Activated B cell treated with CpG ODN at 0.5 μM for 24 hours (primary cell): ENCODE measurements around the gene ZNF329. TPM values are rescaled to one million over a fixed set of nuclear protein-coding genes. Genes with fewer than 3 reads are reported as not detected.
A peak's percentile ranks its signal among the peaks of the same experiment; 100 is the strongest.
"Not testable (repeated sequence)": the region's sequence is repeated elsewhere in the genome, so short reads cannot be mapped to it uniquely, and the experiment has no call there.

Source experiments
- ATAC-seq: fragments of 200-7000 bp; cut with Tn5 transposase; one replicate; pipeline ENCODE4 v1.10.0; 2021; ENCODE audit warnings: low read depth, mild to moderate bottlenecking, moderate library complexity
- CTCF ChIA-PET: fragments of 350-600 bp; sonication (Branson Sonifier 250); formaldehyde crosslinking; loops from one replicate; lab custom pipeline; 2021; ENCODE audit warnings: antibody characterized with exemption; lab: Charles Lee
- POLR2A ChIA-PET: fragments of 350-600 bp; sonication (Branson Sonifier 250); formaldehyde crosslinking; loops from one replicate; lab custom pipeline; 2021; ENCODE audit warnings: antibody characterized with exemption; lab: Charles Lee
- DNase-seq: peaks from one replicate; pipeline ENCODE4 v3.0.0; 2022
- H3K27ac Mint-ChIP-seq: one replicate; pipeline ENCODE4 v1.8.0; 2020; ENCODE audit warnings: mixed read lengths
- H3K27me3 Mint-ChIP-seq: one replicate; pipeline ENCODE4 v1.8.0; 2021; ENCODE audit warnings: mixed read lengths
- H3K36me3 Mint-ChIP-seq: one replicate; pipeline ENCODE4 v1.8.0; 2021; ENCODE audit warnings: low read depth, mixed read lengths
- H3K4me1 Mint-ChIP-seq: one replicate; pipeline ENCODE4 v1.8.0; 2021; ENCODE audit warnings: mixed read lengths
- H3K4me3 Mint-ChIP-seq: one replicate; pipeline ENCODE4 v1.8.0; 2020; ENCODE audit warnings: mild to moderate bottlenecking, mixed read lengths
- H3K9me3 Mint-ChIP-seq: one replicate; pipeline ENCODE4 v1.8.0; 2020; ENCODE audit warnings: mixed read lengths
- intact Hi-C: fragments of 100-400 bp; cut with micrococcal nuclease; formaldehyde crosslinking; loops from one replicate; pipeline ENCODE4 v1.15.1; 2024
- total RNA-seq: library from RNA; stranded (reverse); gene quantifications from 2 replicates; pipeline ENCODE4 v1.2.3, GENCODE V29; 2022
- TF ChIP-seq, protein P1 (sequence below): fragments of 200-600 bp; IDR thresholded peaks from one replicate; pipeline ENCODE4 v1.8.0; 2022; ENCODE audit warnings: antibody characterized with exemption, mild to moderate bottlenecking

ZNF329 gene
- total RNA-seq, 1 donor from 2014 or later = 10.8 TPM

DNA sequence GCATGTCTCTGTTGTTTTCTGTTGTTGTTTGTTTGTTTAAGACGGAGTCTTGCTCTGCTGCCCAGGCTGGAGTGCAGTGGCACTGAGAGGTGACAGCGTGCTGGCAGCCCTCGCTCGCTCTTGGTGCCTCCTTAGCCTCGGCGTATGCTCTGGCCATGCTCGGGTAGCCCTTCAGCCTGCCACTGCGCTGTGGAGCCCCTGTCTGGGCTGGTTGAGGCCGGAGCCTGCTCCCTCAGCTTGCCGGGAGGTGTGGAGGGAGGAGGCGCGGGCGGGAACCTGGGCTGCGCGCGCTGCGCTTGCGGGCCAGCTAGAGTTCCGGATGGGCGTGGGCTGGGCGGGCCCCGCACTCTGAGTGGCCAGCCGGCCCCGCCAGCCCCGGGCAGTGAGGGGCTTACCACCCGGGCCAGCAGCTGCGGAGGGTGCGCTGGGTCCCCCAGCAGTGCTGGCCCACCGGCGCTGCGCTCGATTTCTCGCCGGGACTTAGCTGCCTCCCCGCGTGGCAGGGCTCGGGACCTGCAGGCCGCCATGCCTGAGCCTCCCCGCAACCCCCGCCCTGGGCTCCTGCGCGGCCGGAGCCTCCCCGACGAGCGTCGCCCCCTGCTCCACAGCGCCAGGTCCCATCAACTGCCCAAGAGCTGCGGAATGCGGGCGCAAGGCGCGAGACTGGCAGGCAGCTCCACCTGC, 6.6 kb upstream of the ZNF329 start:
- POLR2A ChIA-PET = no interaction called here
- CTCF ChIA-PET = interaction anchor here (1.2 kb wide), 1 partner anchor 419 kb away, joined by 3 read pairs; no protein-coding TSS in a partner anchor
- H3K27ac Mint-ChIP-seq = no peak overlapping the region
- H3K4me1 Mint-ChIP-seq = peaks cover 9% of the 10 kb centered on the region
- no peak for ATAC-seq
- intact Hi-C loops = loop anchor here (5.0 to 10.0 kb wide), 2 partner anchors 342 to 1765 kb away; partner anchors contain the start of genes ZNF552 and ZNF582
- H3K9me3 Mint-ChIP-seq = peaks cover 7% of the 10 kb centered on the region
- TF ChIP-seq, protein P1, sequence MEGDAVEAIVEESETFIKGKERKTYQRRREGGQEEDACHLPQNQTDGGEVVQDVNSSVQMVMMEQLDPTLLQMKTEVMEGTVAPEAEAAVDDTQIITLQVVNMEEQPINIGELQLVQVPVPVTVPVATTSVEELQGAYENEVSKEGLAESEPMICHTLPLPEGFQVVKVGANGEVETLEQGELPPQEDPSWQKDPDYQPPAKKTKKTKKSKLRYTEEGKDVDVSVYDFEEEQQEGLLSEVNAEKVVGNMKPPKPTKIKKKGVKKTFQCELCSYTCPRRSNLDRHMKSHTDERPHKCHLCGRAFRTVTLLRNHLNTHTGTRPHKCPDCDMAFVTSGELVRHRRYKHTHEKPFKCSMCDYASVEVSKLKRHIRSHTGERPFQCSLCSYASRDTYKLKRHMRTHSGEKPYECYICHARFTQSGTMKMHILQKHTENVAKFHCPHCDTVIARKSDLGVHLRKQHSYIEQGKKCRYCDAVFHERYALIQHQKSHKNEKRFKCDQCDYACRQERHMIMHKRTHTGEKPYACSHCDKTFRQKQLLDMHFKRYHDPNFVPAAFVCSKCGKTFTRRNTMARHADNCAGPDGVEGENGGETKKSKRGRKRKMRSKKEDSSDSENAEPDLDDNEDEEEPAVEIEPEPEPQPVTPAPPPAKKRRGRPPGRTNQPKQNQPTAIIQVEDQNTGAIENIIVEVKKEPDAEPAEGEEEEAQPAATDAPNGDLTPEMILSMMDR = no peak
- no peak for DNase-seq
- H3K4me3 Mint-ChIP-seq = no peak overlapping the region
- peaks cover 4% of the 10 kb centered on the region for H3K36me3 Mint-ChIP-seq
- H3K27me3 Mint-ChIP-seq = peaks cover 4% of the 10 kb centered on the region

DNA sequence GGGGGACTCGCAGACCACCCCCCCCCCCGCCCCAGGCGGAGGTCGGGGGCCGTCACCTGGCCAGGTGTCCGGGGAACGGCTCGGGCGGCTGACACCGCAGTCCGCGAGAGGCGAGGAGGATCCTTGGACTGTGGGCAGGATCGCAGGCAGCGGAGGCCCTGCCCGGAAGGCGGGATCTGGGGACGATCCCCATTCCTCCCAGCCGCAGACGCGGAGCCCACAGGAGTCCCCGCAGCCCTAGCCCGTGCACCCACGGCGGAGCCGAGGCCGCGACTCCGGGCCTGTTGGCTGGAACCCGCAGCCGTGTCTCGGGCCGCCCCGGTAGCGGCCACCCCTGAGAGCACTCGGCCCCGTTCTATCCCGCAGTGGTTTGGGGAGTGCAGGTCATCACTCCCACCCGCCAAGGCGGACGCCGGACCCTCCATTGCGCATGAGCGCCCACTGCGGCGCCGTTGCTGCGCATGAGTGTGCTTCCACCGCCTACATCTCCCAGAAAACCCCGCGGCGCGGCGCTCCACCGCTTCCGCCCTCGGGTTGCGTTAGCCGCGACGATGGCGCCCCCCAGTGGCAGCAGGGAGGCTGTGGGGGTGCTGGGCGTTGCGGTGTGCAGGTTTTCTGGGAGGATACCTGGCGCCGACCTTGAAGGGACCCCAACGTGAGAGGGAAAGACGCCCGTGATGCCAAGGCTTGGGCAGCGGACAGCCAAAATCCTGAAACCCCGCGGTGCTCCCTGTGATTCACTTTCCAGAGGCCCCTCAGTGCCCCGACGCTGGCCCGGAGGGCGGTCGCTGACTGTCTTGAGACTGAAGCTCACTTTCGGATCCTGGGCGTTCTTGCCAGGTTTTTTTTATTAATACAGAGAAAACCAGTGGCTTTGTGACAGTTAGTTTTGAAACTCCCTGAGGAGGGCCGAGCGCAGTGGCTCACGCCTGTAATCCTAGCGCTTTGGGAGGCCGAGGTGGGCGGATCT, 4.4 kb upstream of the ZNF329 start:
- Mint-ChIP-seq H3K4me3 (peak overlapping the region; percentile 82), H3K9me3 (peaks cover 3% of the 10 kb centered on the region), H3K4me1 (peaks cover 12% of the 10 kb centered on the region), H3K36me3 (peaks cover 4% of the 10 kb centered on the region), H3K27ac (peak overlapping the region; percentile 70), H3K27me3 (no peaks in the 10 kb centered on the region)
- DNase-seq = peak; percentile 99
- ChIA-PET POLR2A (interaction anchor here (0.6 to 0.9 kb wide), 3 partner anchors 24 to 201 kb away, joined by 3 read pairs; no protein-coding TSS in a partner anchor), CTCF (interaction anchor here (0.6 to 1.7 kb wide), 4 partner anchors 27 to 748 kb away, joined by 3 to 10 read pairs (median 4); no protein-coding TSS in a partner anchor)
- intact Hi-C loops = loop anchor here (1.0 to 10.0 kb wide), 12 partner anchors 133 to 1763 kb away; partner anchors contain the start of genes ERVK3-1, TRAPPC2B, ZBTB45 and ZNF256
- TF ChIP-seq, protein P1 = peak; percentile 16
- peak; percentile 82 for ATAC-seq

DNA sequence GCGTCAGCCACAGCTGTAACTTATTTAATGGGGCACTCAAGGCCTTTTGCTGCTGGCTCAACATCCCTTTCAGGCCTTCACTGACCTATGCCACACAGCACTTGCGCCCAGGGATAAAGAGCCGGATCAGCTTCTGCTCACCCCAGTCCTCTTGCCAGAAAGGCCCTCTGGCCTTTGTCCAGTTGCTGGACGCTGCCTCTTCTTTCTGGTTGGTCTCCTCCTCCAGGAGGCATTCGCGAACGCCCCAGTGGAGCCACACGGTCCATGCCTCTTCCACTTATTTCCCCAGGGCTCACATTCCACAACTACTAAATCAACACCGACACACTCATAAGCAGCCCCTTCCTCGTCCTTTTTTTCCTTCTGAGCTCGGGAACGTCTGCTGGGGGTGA, 3.7 kb upstream of the ZNF329 start:
- POLR2A ChIA-PET = interaction anchor here (0.7 to 0.9 kb wide), 2 partner anchors 29 to 202 kb away, joined by 3 read pairs; no protein-coding TSS in a partner anchor
- Mint-ChIP-seq H3K9me3 (peaks cover 2% of the 10 kb centered on the region), H3K27me3 (no peaks in the 10 kb centered on the region), H3K36me3 (peaks cover 5% of the 10 kb centered on the region), H3K27ac (peak overlapping the region; percentile 73), H3K4me3 (peak overlapping the region; percentile 82), H3K4me1 (peaks cover 18% of the 10 kb centered on the region)
- ATAC-seq = no peak
- CTCF ChIA-PET = no interaction called here
- intact Hi-C loops = loop anchor here (10.0 kb wide), 1 partner anchor 339 kb away; the partner anchor contains the start of gene ZNF552
- TF ChIP-seq, protein P1 = no peak
- no peak for DNase-seq

DNA sequence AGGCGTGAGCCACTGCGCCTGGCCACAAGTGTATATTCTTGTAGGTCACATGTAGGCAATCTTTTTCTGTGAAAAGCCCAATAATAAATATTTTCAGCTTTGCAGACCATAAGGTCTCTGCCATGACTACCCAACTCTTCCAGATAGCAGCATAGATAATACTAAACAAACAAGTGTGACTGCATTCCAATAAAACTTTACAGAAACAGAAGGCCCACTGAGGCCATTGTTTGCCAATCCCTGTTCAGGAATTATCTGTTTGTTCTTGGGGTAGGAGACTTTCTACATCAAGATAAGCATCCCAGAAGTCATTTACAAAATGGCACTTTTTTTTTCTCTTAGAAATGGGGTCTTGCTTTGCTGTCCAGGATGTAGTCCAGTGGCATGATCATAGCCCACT, 2.8 kb upstream of the ZNF329 start:
- Mint-ChIP-seq H3K4me3 (peak overlapping the region; percentile 15), H3K27me3 (no peaks in the 10 kb centered on the region), H3K36me3 (peaks cover 7% of the 10 kb centered on the region), H3K27ac (no peak overlapping the region), H3K4me1 (peaks cover 22% of the 10 kb centered on the region), H3K9me3 (peaks cover 2% of the 10 kb centered on the region)
- intact Hi-C loops = loop anchor here (10.0 kb wide), 1 partner anchor 339 kb away; the partner anchor contains the start of gene ZNF552
- DNase-seq = no peak
- POLR2A ChIA-PET = no interaction called here
- ATAC-seq = no peak
- CTCF ChIA-PET = no interaction called here
- TF ChIP-seq, protein P1 = no peak

DNA sequence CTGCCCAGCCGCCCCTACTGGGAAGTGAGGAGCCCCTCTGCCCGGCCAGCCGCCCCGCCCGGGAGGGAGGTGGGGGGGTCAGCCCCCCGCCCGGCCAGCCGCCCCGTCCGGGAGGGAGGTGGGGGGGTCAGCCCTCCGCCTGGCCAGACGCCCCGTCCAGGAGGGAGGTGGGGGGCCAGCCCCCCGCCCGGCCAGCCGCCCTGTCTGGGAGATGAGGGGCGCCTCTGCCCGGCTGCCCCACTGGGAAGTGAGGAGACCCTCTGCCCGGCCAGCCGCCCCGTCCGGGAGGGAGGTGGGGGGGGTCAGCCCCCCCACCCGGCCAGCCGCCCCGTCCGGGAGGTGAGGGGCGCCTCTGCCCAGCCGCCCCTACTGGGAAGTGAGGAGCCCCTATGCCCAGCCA, 3.1 kb downstream of the ZNF329 start:
- Mint-ChIP-seq H3K4me1 (peaks cover 14% of the 10 kb centered on the region), H3K36me3 (peaks cover 24% of the 10 kb centered on the region)
- H3K9me3 Mint-ChIP-seq, DNase-seq, intact Hi-C loops, H3K4me3 Mint-ChIP-seq, ATAC-seq, CTCF ChIA-PET, H3K27ac Mint-ChIP-seq, H3K27me3 Mint-ChIP-seq, POLR2A ChIA-PET: not testable (repeated sequence)
